Hepatocyte (in vitro differentiated cells): ENCODE data around the gene COL15A1. TPM values are rescaled to one million over a fixed set of nuclear protein-coding genes. Genes with fewer than 3 reads are reported as not detected.

ENCODE experiments used
- DNase-seq: peaks from one replicate; pipeline ENCODE4 v3.0.0-alpha.2; 2016; ENCODE audit warnings: low spot score
- H2AFZ ChIP-seq: fragments of 200-600 bp; sonication (generic); 2 replicates; pipeline ENCODE4 v1.6.0; 2016; ENCODE audit warnings: antibody characterized with exemption, mild to moderate bottlenecking
- H3K27ac ChIP-seq: fragments of 200-600 bp; sonication (generic); 2 replicates; pipeline ENCODE4 v1.5.1; 2016; ENCODE audit warnings: mild to moderate bottlenecking
- H3K27me3 ChIP-seq: fragments of 200-600 bp; sonication (generic); 2 replicates; pipeline ENCODE4 v1.6.1; 2016
- H3K36me3 ChIP-seq: fragments of 200-600 bp; sonication (generic); replicated peaks from 2 replicates; pipeline ENCODE4 v1.5.1; 2016; ENCODE audit warnings: low read depth; ENCODE audit not compliant: insufficient read depth
- H3K4me1 ChIP-seq: fragments of 200-600 bp; sonication (generic); 2 replicates; pipeline ENCODE4 v1.5.1; 2016; ENCODE audit warnings: mild to moderate bottlenecking, moderate library complexity; ENCODE audit not compliant: insufficient read depth
- H3K4me2 ChIP-seq: fragments of 200-600 bp; sonication (generic); 2 replicates; pipeline ENCODE4 v1.6.0; 2016
- H3K4me3 ChIP-seq: fragments of 200-600 bp; sonication (generic); 2 replicates; pipeline ENCODE4 v1.5.1; 2016; ENCODE audit warnings: mild to moderate bottlenecking
- H3K79me2 ChIP-seq: fragments of 200-600 bp; sonication (generic); 2 replicates; pipeline ENCODE4 v1.6.0; 2017; ENCODE audit warnings: mild to moderate bottlenecking
- H3K9me2 ChIP-seq: fragments of 200-600 bp; sonication (generic); replicated peaks from 2 replicates; pipeline ENCODE4 v1.6.0; 2017; ENCODE audit warnings: mild to moderate bottlenecking; ENCODE audit not compliant: insufficient read depth
- H3K9me3 ChIP-seq: fragments of 200-600 bp; sonication (generic); 2 replicates; pipeline ENCODE4 v1.5.1; 2016; ENCODE audit warnings: low read depth, mild to moderate bottlenecking
- H4K20me1 ChIP-seq: fragments of 200-600 bp; sonication (generic); 2 replicates; pipeline ENCODE4 v1.6.0; 2016; ENCODE audit warnings: mild to moderate bottlenecking; ENCODE audit not compliant: insufficient read depth, poor library complexity, severe bottlenecking
- EZH2 ChIP-seq: fragments of 200-600 bp; sonication (generic); IDR thresholded peaks from 2 replicates; pipeline ENCODE4 v1.6.1; 2016; ENCODE audit warnings: antibody characterized with exemption, mild to moderate bottlenecking, borderline replicate concordance
- EZH2phosphoT487 ChIP-seq: fragments of 200-600 bp; sonication (generic); IDR thresholded peaks from one replicate; pipeline ENCODE4 v1.6.1; 2018; ENCODE audit warnings: antibody characterized with exemption, mild to moderate bottlenecking, low read depth, moderate library complexity; ENCODE audit not compliant: unreplicated experiment, severe bottlenecking
- WGBS: methylation state at CpG from one replicate; pipeline ENCODE4 v1.1.6; 2016; ENCODE audit warnings: low lambda C conversion rate; ENCODE audit errors: missing lambda C conversion rate; 5-methylcytosine and 5-hydroxymethylcytosine counted together
- polyA plus RNA-seq: library from polyadenylated mRNA; unstranded; fragments of >200 nt; fragmentation: Nextera tagmentation; extraction: Ambion mirVana; gene quantifications from 2 replicates; pipeline ENCODE4 v1.2.1, GENCODE V29; 2016
- total RNA-seq: library from RNA; depleted of rRNA; stranded (reverse); fragments of >200 nt; gene quantifications from 2 replicates; pipeline ENCODE4 v1.2.3, GENCODE V29; 2014
- TF ChIP-seq, protein P1 (sequence below): fragments of 200-600 bp; sonication (generic); IDR thresholded peaks from 2 replicates; pipeline ENCODE4 v1.5.1; 2016; ENCODE audit warnings: antibody characterized with exemption, mild to moderate bottlenecking; ENCODE audit not compliant: poor library complexity

Gene COL15A1
- total and polyA plus RNA-seq, 2 experiments from 2014 or later = 97.6 to 106 TPM

DNA sequence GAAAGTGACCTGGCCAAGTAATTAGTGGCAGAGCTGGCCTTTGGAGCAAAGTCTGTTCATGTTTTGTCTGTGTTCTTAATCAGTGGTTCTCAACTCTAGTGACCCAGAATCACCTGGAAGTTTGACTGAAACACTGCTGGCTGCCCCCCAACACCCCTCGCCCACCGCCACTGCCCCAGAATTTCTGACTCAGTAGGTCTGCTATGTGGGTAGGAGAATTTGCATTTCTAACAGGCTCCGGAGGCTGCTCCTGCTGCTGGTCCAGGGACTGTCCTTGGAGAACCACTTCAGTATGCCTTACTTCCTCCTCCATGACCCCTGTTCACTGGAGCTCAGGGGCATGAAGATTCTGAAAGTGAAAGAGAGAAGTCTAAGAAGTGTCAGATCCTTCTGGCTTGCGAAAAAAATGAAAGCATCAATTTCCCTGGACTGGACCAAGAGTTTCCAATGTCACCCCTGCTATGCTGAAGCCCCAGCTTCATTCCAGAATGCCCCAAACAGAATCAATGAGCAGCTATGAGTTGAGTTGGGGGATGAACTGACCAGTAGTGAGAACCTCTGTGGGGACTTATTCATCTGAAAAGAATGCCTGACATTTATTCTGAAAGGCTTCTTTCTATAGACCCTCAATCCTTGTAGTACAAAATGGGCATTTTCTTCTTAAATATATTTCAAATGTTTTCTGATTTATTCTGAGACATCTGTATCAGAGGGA lies 20.8 kb upstream of the COL15A1 start:
- no peaks in the 10 kb centered on the region for H3K36me3 ChIP-seq
- 72% methylated on average over 4 of the region's 4 CpGs for WGBS
- TF ChIP-seq EZH2 = no peak
- no peak for TF ChIP-seq EZH2phosphoT487
- TF ChIP-seq, protein P1, sequence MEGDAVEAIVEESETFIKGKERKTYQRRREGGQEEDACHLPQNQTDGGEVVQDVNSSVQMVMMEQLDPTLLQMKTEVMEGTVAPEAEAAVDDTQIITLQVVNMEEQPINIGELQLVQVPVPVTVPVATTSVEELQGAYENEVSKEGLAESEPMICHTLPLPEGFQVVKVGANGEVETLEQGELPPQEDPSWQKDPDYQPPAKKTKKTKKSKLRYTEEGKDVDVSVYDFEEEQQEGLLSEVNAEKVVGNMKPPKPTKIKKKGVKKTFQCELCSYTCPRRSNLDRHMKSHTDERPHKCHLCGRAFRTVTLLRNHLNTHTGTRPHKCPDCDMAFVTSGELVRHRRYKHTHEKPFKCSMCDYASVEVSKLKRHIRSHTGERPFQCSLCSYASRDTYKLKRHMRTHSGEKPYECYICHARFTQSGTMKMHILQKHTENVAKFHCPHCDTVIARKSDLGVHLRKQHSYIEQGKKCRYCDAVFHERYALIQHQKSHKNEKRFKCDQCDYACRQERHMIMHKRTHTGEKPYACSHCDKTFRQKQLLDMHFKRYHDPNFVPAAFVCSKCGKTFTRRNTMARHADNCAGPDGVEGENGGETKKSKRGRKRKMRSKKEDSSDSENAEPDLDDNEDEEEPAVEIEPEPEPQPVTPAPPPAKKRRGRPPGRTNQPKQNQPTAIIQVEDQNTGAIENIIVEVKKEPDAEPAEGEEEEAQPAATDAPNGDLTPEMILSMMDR = no peak
- H2AFZ ChIP-seq = no peak overlapping the region
- no peaks in the 10 kb centered on the region for H3K9me2 ChIP-seq
- H3K79me2 ChIP-seq = no peaks in the 10 kb centered on the region
- H3K4me3 ChIP-seq = no peak overlapping the region
- DNase-seq = no peak
- peak overlapping the region; percentile 42 for H3K4me2 ChIP-seq
- peak overlapping the region; percentile 57 for H3K27ac ChIP-seq
- no peaks in the 10 kb centered on the region for H3K27me3 ChIP-seq
- peaks cover 12% of the 10 kb centered on the region for H3K4me1 ChIP-seq
- H3K9me3 ChIP-seq = no peaks in the 10 kb centered on the region
- H4K20me1 ChIP-seq = no peaks in the 10 kb centered on the region

DNA sequence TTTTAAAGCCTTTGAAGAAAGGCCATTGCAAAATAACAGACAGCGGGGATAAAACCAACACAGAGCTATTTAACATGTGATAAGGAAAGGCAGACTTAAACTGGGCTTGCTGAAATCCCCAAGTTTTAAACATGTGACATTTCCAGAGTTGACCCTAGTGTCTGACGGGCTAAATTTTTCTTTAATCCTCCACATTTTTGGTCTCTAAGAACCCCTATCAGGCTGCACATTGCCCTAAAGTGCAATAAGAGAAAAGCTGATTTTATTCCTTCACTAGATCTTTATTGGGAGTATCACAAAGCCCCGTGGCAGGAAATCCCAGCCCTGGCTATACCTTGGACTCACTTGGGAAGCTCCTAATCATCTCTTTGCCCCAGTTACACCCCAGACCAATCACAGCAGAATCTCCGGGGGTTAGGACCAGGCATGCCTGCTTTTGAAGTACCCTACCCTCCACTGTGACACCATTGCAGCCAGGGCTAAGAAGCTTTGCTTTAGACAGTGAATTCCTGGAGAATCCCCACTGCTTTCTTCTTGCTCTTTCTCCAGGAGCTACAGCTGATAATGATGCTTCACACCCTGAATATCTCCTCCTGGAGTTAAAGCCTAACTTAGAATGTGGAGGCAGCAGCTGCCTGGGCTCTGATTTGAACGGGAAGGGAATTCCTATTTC lies 20.1 kb upstream of the COL15A1 start:
- peak overlapping the region; percentile 57 for H3K27ac ChIP-seq
- H3K4me2 ChIP-seq = peak overlapping the region; percentile 17
- no peaks in the 10 kb centered on the region for H3K36me3 ChIP-seq
- no peaks in the 10 kb centered on the region for H3K79me2 ChIP-seq
- TF ChIP-seq, protein P1 = no peak
- no peak for TF ChIP-seq EZH2
- TF ChIP-seq EZH2phosphoT487 = no peak
- no peaks in the 10 kb centered on the region for H3K9me2 ChIP-seq
- no peaks in the 10 kb centered on the region for H3K9me3 ChIP-seq
- WGBS = 23% methylated on average over 5 of the region's 5 CpGs
- H3K4me3 ChIP-seq = no peak overlapping the region
- no peak overlapping the region for H2AFZ ChIP-seq
- no peak for DNase-seq
- H3K4me1 ChIP-seq = peaks cover 12% of the 10 kb centered on the region
- no peaks in the 10 kb centered on the region for H3K27me3 ChIP-seq
- no peaks in the 10 kb centered on the region for H4K20me1 ChIP-seq

DNA sequence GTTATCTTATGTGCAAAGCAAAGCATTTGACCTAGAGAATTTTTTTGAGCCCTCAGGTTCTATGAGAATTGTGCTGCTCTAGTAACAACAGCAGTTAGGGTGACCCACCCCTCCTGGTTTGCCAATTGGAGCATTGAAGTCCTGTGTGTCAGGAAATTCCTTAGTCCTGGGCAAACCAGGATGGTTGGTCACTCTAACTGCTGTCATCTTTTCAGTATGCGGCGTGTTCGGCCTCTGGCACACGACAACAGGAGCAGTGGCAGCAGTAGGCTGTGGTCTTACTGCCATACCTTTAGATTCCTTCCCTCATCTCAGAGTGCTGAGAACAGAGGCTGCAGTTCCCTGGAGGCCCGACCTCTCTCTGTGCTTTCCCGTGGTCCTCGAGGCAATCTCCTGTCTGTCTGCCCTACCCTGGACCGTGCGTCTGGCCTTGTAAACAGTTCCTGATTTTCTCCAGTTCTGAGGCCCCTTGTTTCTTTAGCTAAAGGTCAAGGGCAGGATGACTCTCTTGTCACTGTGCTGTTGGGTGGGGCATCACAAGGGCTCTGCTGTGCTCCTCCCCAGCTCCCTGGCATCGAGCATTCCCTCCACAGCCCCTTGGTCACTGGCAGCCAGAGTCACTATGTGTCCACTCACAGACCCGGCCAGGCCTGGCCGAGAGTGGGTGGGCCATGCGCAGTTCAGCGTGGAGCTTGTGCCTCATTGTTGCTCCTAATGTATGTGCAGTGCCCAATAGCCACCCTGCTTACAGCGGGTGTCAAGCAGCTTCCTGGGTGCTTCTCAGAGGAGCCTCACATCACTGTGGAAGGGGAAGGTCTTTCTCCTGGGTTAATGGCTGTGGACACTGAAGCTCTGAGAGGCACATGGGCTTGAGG lies 18.5 kb upstream of the COL15A1 start:
- DNase-seq = no peak

More for the DNA sequence above, 18.5 kb upstream of the COL15A1 start:
- no peaks in the 10 kb centered on the region for H4K20me1 ChIP-seq
- no peak overlapping the region for H2AFZ ChIP-seq
- no peaks in the 10 kb centered on the region for H3K27me3 ChIP-seq
- no peak overlapping the region for H3K27ac ChIP-seq
- no peaks in the 10 kb centered on the region for H3K79me2 ChIP-seq
- H3K36me3 ChIP-seq = no peaks in the 10 kb centered on the region
- no peak overlapping the region for H3K4me2 ChIP-seq
- H3K9me3 ChIP-seq = no peaks in the 10 kb centered on the region
- H3K4me3 ChIP-seq = no peak overlapping the region
- peaks cover 12% of the 10 kb centered on the region for H3K4me1 ChIP-seq
- TF ChIP-seq, protein P1 = no peak
- no peak for TF ChIP-seq EZH2phosphoT487
- no peak for TF ChIP-seq EZH2
- 77% methylated on average over 15 of the region's 15 CpGs for WGBS
- no peaks in the 10 kb centered on the region for H3K9me2 ChIP-seq
